HEK293 (cell line): Measurements from ENCODE around the gene TTC7B.

Source experiments
- CTCF ChIA-PET: fragments of 350-600 bp; formaldehyde crosslinking; extraction: SDS; loops from one replicate; lab custom pipeline; 2021; ENCODE audit warnings: antibody characterized with exemption; lab: Yijun Ruan, JAX
- POLR2A ChIA-PET: fragments of 300-600 bp; formaldehyde crosslinking; extraction: SDS; loops from one replicate; lab custom pipeline; 2020; ENCODE audit warnings: antibody characterized with exemption, inconsistent platforms; lab: Yijun Ruan, JAX
- H3K27ac ChIP-seq: fragments of 200-500 bp; sonication (Bioruptor generic); 2 replicates; pipeline ENCODE4 v1.5.1; 2014; ENCODE audit warnings: low read depth, low read length, control low read depth, inconsistent platforms; ENCODE audit errors: extremely low read depth
- H3K36me3 ChIP-seq, 2 experiments: fragments of 200-500 bp in 1 of 2; sonication (Bioruptor generic) in 1 of 2; 1 replicate in 1 of 2; 2 replicates in 1 of 2; pipeline ENCODE4 v1.5.1; 2014 to 2017; ENCODE audit warnings: inconsistent platforms in 2 of 2, low read length in 2 of 2; ENCODE audit not compliant: control insufficient read depth in 2 of 2, insufficient read depth in 1 of 2
- H3K4me1 ChIP-seq: fragments of 200-500 bp; sonication (Bioruptor generic); 2 replicates; pipeline ENCODE4 v1.5.1; 2014; ENCODE audit warnings: mild to moderate bottlenecking, low read length, inconsistent platforms; ENCODE audit not compliant: control insufficient read depth, insufficient read depth
- H3K4me3 ChIP-seq: 2 replicates; pipeline ENCODE4 v1.5.1; 2011; ENCODE audit warnings: low read depth, mild to moderate bottlenecking, control low read depth, low read length, moderate library complexity
- H3K9me3 ChIP-seq: fragments of 200-500 bp; sonication (Bioruptor generic); 2 replicates; pipeline ENCODE4 v1.5.1; 2014; ENCODE audit warnings: low read depth, low read length, inconsistent platforms; ENCODE audit not compliant: control insufficient read depth, insufficient read depth
- BCL11B ChIP-seq: fragments of 450-650 bp; formaldehyde crosslinking; IDR thresholded peaks from 2 replicates; pipeline ENCODE4 v1.5.1; 2016; ENCODE audit warnings: low read depth, missing biosample characterization, missing genetic modification characterization
- EGR2 ChIP-seq: fragments of 450-650 bp; formaldehyde crosslinking; IDR thresholded peaks from 2 replicates; pipeline ENCODE4 v1.5.1; 2016; ENCODE audit warnings: low read depth, missing biosample characterization, missing genetic modification characterization
- GLI2 ChIP-seq: fragments of 450-650 bp; formaldehyde crosslinking; IDR thresholded peaks from 2 replicates; pipeline ENCODE4; 2017; ENCODE audit warnings: missing biosample characterization, missing genetic modification characterization, low read depth, borderline replicate concordance
- GLIS1 ChIP-seq: fragments of 450-650 bp; formaldehyde crosslinking; IDR thresholded peaks from 2 replicates; pipeline ENCODE4 v1.5.1; 2016; ENCODE audit warnings: missing biosample characterization, missing genetic modification characterization
- MEIS1 ChIP-seq: sonication (generic); formaldehyde crosslinking; IDR thresholded peaks from 2 replicates; pipeline ENCODE4 v1.8.1; 2022; ENCODE audit warnings: missing genetic modification reagents, mild to moderate bottlenecking, borderline replicate concordance
- SETDB1 ChIP-seq: IDR thresholded peaks from one replicate; pipeline ENCODE4 v1.6.1; 2017; ENCODE audit warnings: mild to moderate bottlenecking, low read length, moderate library complexity, mixed read lengths; ENCODE audit not compliant: insufficient read length
- WT1 ChIP-seq: fragments of 450-650 bp; formaldehyde crosslinking; IDR thresholded peaks from 2 replicates; pipeline ENCODE4 v1.5.1; 2016; ENCODE audit warnings: missing biosample characterization, missing genetic modification characterization
- ZBTB17 ChIP-seq: fragments of 450-650 bp; formaldehyde crosslinking; IDR thresholded peaks from 2 replicates; pipeline ENCODE4 v1.5.1; 2016; ENCODE audit warnings: missing biosample characterization, missing genetic modification characterization
- ZFHX2 ChIP-seq: fragments of 450-650 bp; formaldehyde crosslinking; conservative IDR thresholded peaks from 2 replicates; pipeline ENCODE4 v1.5.1; 2016; ENCODE audit warnings: missing biosample characterization, missing genetic modification characterization
- ZFP3 ChIP-seq: fragments of 450-650 bp; formaldehyde crosslinking; IDR thresholded peaks from 2 replicates; pipeline ENCODE4 v1.5.1; 2016; ENCODE audit warnings: low read depth, missing biosample characterization, missing genetic modification characterization
- ZNF140 ChIP-seq: fragments of 450-650 bp; formaldehyde crosslinking; IDR thresholded peaks from 2 replicates; pipeline ENCODE4 v1.5.1; 2016; ENCODE audit warnings: missing biosample characterization, missing genetic modification characterization
- ZNF24 ChIP-seq: fragments of 450-650 bp; formaldehyde crosslinking; IDR thresholded peaks from 2 replicates; pipeline ENCODE4 v1.5.1; 2016; ENCODE audit warnings: missing biosample characterization, missing genetic modification characterization
- ZNF266 ChIP-seq: fragments of 450-650 bp; formaldehyde crosslinking; IDR thresholded peaks from 2 replicates; pipeline ENCODE4 v1.5.1; 2016; ENCODE audit warnings: missing biosample characterization, missing genetic modification characterization, low read depth
- ZNF274 ChIP-seq, 2 experiments: fragments of 200-500 bp in 1 of 2; fragments of 450-650 bp in 1 of 2; sonication (Bioruptor generic) in 1 of 2; formaldehyde crosslinking in 1 of 2; IDR thresholded peaks; 2 replicates each; pipeline versions ENCODE4 v1.5.1 to v1.6.1; 2014 to 2016; ENCODE audit warnings: borderline replicate concordance in 1 of 2, inconsistent platforms in 1 of 2, low read length in 1 of 2, missing biosample characterization in 1 of 2, missing genetic modification characterization in 1 of 2
- ZNF423 ChIP-seq: fragments of 450-650 bp; formaldehyde crosslinking; IDR thresholded peaks from 2 replicates; pipeline ENCODE4 v1.5.1; 2016; ENCODE audit warnings: missing biosample characterization, missing genetic modification characterization
- ZNF639 ChIP-seq: fragments of 450-650 bp; formaldehyde crosslinking; IDR thresholded peaks from 2 replicates; pipeline ENCODE4 v1.5.1; 2016; ENCODE audit warnings: missing biosample characterization, missing genetic modification characterization
- ZNF664 ChIP-seq: fragments of 450-650 bp; formaldehyde crosslinking; IDR thresholded peaks from 2 replicates; pipeline ENCODE4 v1.5.1; 2016; ENCODE audit warnings: missing biosample characterization, missing genetic modification characterization
- ZNF76 ChIP-seq: fragments of 450-650 bp; formaldehyde crosslinking; IDR thresholded peaks from 2 replicates; pipeline ENCODE4; 2016; ENCODE audit warnings: low read depth, missing biosample characterization, missing genetic modification characterization, borderline replicate concordance
- TF ChIP-seq, protein P1 (sequence below): fragments of 450-650 bp; IDR thresholded peaks from 2 replicates; pipeline ENCODE4 v1.5.1; 2018; ENCODE audit warnings: missing biosample characterization, mild to moderate bottlenecking, missing genetic modification characterization
- TF ChIP-seq, protein P2 (sequence below): fragments of 450-650 bp; formaldehyde crosslinking; IDR thresholded peaks from 2 replicates; pipeline ENCODE4 v1.5.1; 2016; ENCODE audit warnings: missing biosample characterization, missing genetic modification characterization, borderline replicate concordance

TTC7B gene

GRCh38 chr14:90674043-90674670 is 142.1 kb downstream of the TTC7B start (continued):
- TF ChIP-seq ZNF274 (IDR thresholded peaks at IDR 0.05; ENCODE audit: low read length) (no peak), ZNF274 (tag by site-specific recombination; IDR thresholded peaks at IDR 0.05; ENCODE audit: borderline replicate concordance) (no peak), GLIS1 (tag by site-specific recombination) (no peak), ZBTB17 (tag by site-specific recombination) (no peak), WT1 (no peak), ZNF266 (tag by site-specific recombination) (no peak), ZNF423 (tag by site-specific recombination) (no peak), ZFP3 (no peak), MEIS1 (CRISPR knock-in tag) (no peak), ZNF76 (no peak), ZNF639 (tag by site-specific recombination) (no peak)
- TF ChIP-seq, protein P1, sequence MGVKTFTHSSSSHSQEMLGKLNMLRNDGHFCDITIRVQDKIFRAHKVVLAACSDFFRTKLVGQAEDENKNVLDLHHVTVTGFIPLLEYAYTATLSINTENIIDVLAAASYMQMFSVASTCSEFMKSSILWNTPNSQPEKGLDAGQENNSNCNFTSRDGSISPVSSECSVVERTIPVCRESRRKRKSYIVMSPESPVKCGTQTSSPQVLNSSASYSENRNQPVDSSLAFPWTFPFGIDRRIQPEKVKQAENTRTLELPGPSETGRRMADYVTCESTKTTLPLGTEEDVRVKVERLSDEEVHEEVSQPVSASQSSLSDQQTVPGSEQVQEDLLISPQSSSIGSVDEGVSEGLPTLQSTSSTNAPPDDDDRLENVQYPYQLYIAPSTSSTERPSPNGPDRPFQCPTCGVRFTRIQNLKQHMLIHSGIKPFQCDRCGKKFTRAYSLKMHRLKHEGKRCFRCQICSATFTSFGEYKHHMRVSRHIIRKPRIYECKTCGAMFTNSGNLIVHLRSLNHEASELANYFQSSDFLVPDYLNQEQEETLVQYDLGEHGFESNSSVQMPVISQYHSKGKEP: no peak

GRCh38 chr14:90671382-90672234 is 144.6 kb downstream of the TTC7B start:
- CTCF ChIA-PET: interaction anchor here (0.7 to 1.1 kb wide), 2 partner anchors 19 to 26 kb away, joined by 3 to 6 read pairs; no protein-coding TSS in a partner anchor
- no peak overlapping the region for H3K4me3 ChIP-seq
- POLR2A ChIA-PET: no interaction called here

GRCh38 chr14:90669731-90670130 is 146.5 kb downstream of the TTC7B start:
- H3K36me3 ChIP-seq: peaks cover 3 to 38% of the 10 kb centered on the region in 2 experiments; a peak in 2 of 3 replicates

More at GRCh38 chr14:90671382-90672234, 144.6 kb downstream of the TTC7B start:
- peaks cover 3 to 54% of the 10 kb centered on the region in 2 experiments; a peak in 2 of 3 replicates for H3K36me3 ChIP-seq
- no peak overlapping the region for H3K27ac ChIP-seq
- H3K9me3 ChIP-seq: no peaks in the 10 kb centered on the region
- 0 out of 2 replicates have a peak, but pooled peaks cover under 1% of the 10 kb centered on the region for H3K4me1 ChIP-seq
- TF ChIP-seq ZBTB17 (tag by site-specific recombination): no peak

GRCh38 chr14:90666571-90666970 is 149.7 kb downstream of the TTC7B start:
- 0 out of 2 replicates have a peak, but pooled peaks cover 3% of the 10 kb centered on the region for H3K4me1 ChIP-seq
- H3K27ac ChIP-seq: no peak overlapping the region
- H3K9me3 ChIP-seq: no peaks in the 10 kb centered on the region
- H3K4me3 ChIP-seq: no peak overlapping the region
- H3K36me3 ChIP-seq: peaks cover 0 to 18% of the 10 kb centered on the region in 2 experiments; a peak in 2 of 3 replicates
- ChIA-PET CTCF (no interaction called here), POLR2A (no interaction called here)
- TF ChIP-seq SETDB1 (no peak), GLI2 (tag by site-specific recombination) (no peak), ZNF664 (tag by site-specific recombination) (no peak), ZFHX2 (tag by site-specific recombination) (peak; percentile 38), ZNF76 (no peak), EGR2 (peak; percentile 36; the same call in 1 of the 2 replicates)
- TF ChIP-seq, protein P2, sequence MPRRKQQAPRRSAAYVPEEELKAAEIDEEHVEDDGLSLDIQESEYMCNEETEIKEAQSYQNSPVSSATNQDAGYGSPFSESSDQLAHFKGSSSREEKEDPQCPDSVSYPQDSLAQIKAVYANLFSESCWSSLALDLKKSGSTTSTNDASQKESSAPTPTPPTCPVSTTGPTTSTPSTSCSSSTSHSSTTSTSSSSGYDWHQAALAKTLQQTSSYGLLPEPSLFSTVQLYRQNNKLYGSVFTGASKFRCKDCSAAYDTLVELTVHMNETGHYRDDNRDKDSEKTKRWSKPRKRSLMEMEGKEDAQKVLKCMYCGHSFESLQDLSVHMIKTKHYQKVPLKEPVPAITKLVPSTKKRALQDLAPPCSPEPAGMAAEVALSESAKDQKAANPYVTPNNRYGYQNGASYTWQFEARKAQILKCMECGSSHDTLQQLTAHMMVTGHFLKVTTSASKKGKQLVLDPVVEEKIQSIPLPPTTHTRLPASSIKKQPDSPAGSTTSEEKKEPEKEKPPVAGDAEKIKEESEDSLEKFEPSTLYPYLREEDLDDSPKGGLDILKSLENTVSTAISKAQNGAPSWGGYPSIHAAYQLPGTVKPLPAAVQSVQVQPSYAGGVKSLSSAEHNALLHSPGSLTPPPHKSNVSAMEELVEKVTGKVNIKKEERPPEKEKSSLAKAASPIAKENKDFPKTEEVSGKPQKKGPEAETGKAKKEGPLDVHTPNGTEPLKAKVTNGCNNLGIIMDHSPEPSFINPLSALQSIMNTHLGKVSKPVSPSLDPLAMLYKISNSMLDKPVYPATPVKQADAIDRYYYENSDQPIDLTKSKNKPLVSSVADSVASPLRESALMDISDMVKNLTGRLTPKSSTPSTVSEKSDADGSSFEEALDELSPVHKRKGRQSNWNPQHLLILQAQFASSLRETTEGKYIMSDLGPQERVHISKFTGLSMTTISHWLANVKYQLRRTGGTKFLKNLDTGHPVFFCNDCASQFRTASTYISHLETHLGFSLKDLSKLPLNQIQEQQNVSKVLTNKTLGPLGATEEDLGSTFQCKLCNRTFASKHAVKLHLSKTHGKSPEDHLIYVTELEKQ (tag by site-specific recombination): no peak

More at GRCh38 chr14:90669731-90670130, 146.5 kb downstream of the TTC7B start:
- ChIA-PET POLR2A (no interaction called here), CTCF (no interaction called here)
- no peak overlapping the region for H3K4me3 ChIP-seq
- H3K9me3 ChIP-seq: no peaks in the 10 kb centered on the region
- H3K27ac ChIP-seq: no peak overlapping the region
- 0 out of 2 replicates have a peak, but pooled peaks cover 3% of the 10 kb centered on the region for H3K4me1 ChIP-seq
- TF ChIP-seq ZNF140: peak; percentile 42; the same call in 1 of the 2 replicates
- TF ChIP-seq BCL11B (tag by site-specific recombination): no peak
- no peak for TF ChIP-seq ZNF24 (tag by site-specific recombination)
